GM10266 (cell line): ENCODE measurements around the gene OSBPL8.
A peak's percentile ranks its signal among the peaks of the same experiment; 100 is the strongest.

Source experiments
- DNase-seq: peaks from one replicate; pipeline ENCODE4 v3.0.0; 2012; ENCODE audit errors: extremely low spot score
- CTCF ChIP-seq: IDR thresholded peaks from 2 replicates; pipeline ENCODE4 v1.5.1; 2012; ENCODE audit warnings: mild to moderate bottlenecking, low read depth; ENCODE audit not compliant: control insufficient read depth, insufficient read depth; ENCODE audit errors: missing control alignments

The OSBPL8 gene

GRCh38 chr12:76470028-76470939 is 89.3 kb downstream of the OSBPL8 start:
- no peak for TF ChIP-seq CTCF

GRCh38 chr12:76464631-76465166 is 94.9 kb downstream of the OSBPL8 start:
- DNase-seq: no peak
- TF ChIP-seq CTCF: no peak

More at GRCh38 chr12:76470028-76470939, 89.3 kb downstream of the OSBPL8 start:
- DNase-seq: peak; percentile 33

GRCh38 chr12:76462668-76463224 is 96.8 kb downstream of the OSBPL8 start:
- DNase-seq: no peak
- TF ChIP-seq CTCF: no peak

- no peak for DNase-seq
- no peak for TF ChIP-seq CTCF
Observed at GRCh38 chr12:76460807-76461206, 98.8 kb downstream of the OSBPL8 start.

- no peak for DNase-seq
- TF ChIP-seq CTCF: no peak
Observed at GRCh38 chr12:76457818-76458217, 101.8 kb downstream of the OSBPL8 start.

- no peak for TF ChIP-seq CTCF
- no peak for DNase-seq
Observed at GRCh38 chr12:76457010-76457409, 102.6 kb downstream of the OSBPL8 start.
